GM12878 (cell line): ENCODE measurements around the gene DUOXA1. TPM values are rescaled to one million over a fixed set of nuclear protein-coding genes. Genes with fewer than 3 reads are reported as not detected.

Source experiments
- ATAC-seq: fragments of 200-7000 bp; cut with Tn5 transposase; 3 replicates; pipeline ENCODE4 v1.9.1; 2020; ENCODE audit warnings: mild to moderate bottlenecking, moderate library complexity
- BruUV-seq: library from RNA; stranded (reverse); fragments of 400-500 nt; replicated peaks from 2 replicates; lab custom pipeline; 2021; lab: Mats Ljungman, UMichigan
- CTCF ChIA-PET: fragments of 300-600 bp; sonication (Branson Sonifier 250); formaldehyde crosslinking; extraction: SDS; loops from one replicate; lab custom pipeline; 2021; ENCODE audit warnings: inconsistent platforms; lab: Yijun Ruan, JAX
- POLR2A ChIA-PET: fragments of 350-600 bp; formaldehyde crosslinking; extraction: SDS; loops from one replicate; lab custom pipeline; 2021; ENCODE audit warnings: inconsistent platforms; lab: Charles Lee
- RAD21 ChIA-PET: fragments of 300-600 bp; sonication (Branson Sonifier 250); formaldehyde crosslinking; loops from one replicate; lab custom pipeline; 2023; ENCODE audit warnings: antibody characterized with exemption; ENCODE audit not compliant: unreplicated experiment; lab: Charles Lee
- SMC1A ChIA-PET: fragments of 300-600 bp; sonication (Branson Sonifier 250); formaldehyde crosslinking; loops from one replicate; lab custom pipeline; 2023; ENCODE audit not compliant: unreplicated experiment, uncharacterized antibody; lab: Charles Lee
- DNase-seq: peaks from one replicate; pipeline ENCODE4 v3.0.0-alpha.2; 2011; ENCODE audit warnings: low read depth, low spot score
- FAIRE-seq: peaks from 3 replicates; lab custom pipeline; 2011; peaks lifted over from hg19 to GRCh38; lab: Jason Lieb, UNC
- H2AFZ ChIP-seq: 2 replicates; pipeline ENCODE4 v1.6.0; 2011; ENCODE audit warnings: low read depth, low read length, control low read depth; ENCODE audit not compliant: control insufficient read depth
- H3K27ac ChIP-seq: 2 replicates; pipeline ENCODE4 v1.5.1; 2011; ENCODE audit warnings: control low read depth; ENCODE audit not compliant: control insufficient read depth, insufficient read depth
- H3K27me3 ChIP-seq, 2 experiments: replicated peaks in 1 of 2; 2 replicates each; pipeline versions ENCODE4 v1.6.0 to v1.6.1; 2011; ENCODE audit warnings: low read length in 1 of 2; ENCODE audit not compliant: control insufficient read depth in 2 of 2, insufficient read depth in 2 of 2
- H3K36me3 ChIP-seq, 2 experiments: 2 replicates each; pipeline ENCODE4 v1.5.1; 2011; ENCODE audit warnings: low read length in 1 of 2; ENCODE audit not compliant: control insufficient read depth in 2 of 2, insufficient read depth in 2 of 2
- H3K4me1 ChIP-seq: 2 replicates; pipeline ENCODE4 v1.6.1; 2011; ENCODE audit warnings: mild to moderate bottlenecking, low read length, moderate library complexity, mixed read lengths; ENCODE audit not compliant: control insufficient read depth, insufficient read depth
- H3K4me2 ChIP-seq: 2 replicates; pipeline ENCODE4 v1.6.0; 2011; ENCODE audit warnings: control low read depth; ENCODE audit not compliant: control insufficient read depth, insufficient read depth
- H3K4me3 ChIP-seq: fragments of 200-600 bp; sonication (generic); 2 replicates; pipeline ENCODE4 v1.5.1; 2016
- H3K79me2 ChIP-seq: 2 replicates; pipeline ENCODE4 v1.6.0; 2011; ENCODE audit warnings: low read length; ENCODE audit not compliant: control insufficient read depth, insufficient read depth
- H3K9ac ChIP-seq: 2 replicates; pipeline ENCODE4 v1.8.0; 2011; ENCODE audit warnings: low read length, control low read depth, mixed read lengths; ENCODE audit not compliant: control insufficient read depth, insufficient read depth
- H3K9me3 ChIP-seq: replicated peaks from 3 replicates; pipeline ENCODE4 v1.5.1; 2011; ENCODE audit warnings: mild to moderate bottlenecking, low read length; ENCODE audit not compliant: control insufficient read depth, insufficient read depth
- H4K20me1 ChIP-seq: 2 replicates; pipeline ENCODE4 v1.6.0; 2011; ENCODE audit not compliant: control insufficient read depth, insufficient read depth
- BCLAF1 ChIP-seq: fragments of 450-650 bp; IDR thresholded peaks from 2 replicates; pipeline ENCODE4 v1.6.1; 2017; ENCODE audit warnings: antibody characterized with exemption, mild to moderate bottlenecking, moderate library complexity
- BMI1 ChIP-seq: fragments of 450-650 bp; IDR thresholded peaks from 2 replicates; pipeline ENCODE4 v1.6.1; 2016; ENCODE audit warnings: mild to moderate bottlenecking, moderate library complexity, borderline replicate concordance
- E2F8 ChIP-seq: fragments of 450-650 bp; IDR thresholded peaks from 2 replicates; pipeline ENCODE4 v1.6.1; 2018; ENCODE audit warnings: mild to moderate bottlenecking, low read depth, moderate library complexity; ENCODE audit not compliant: partially characterized antibody
- IRF5 ChIP-seq: fragments of 450-650 bp; IDR thresholded peaks from 2 replicates; pipeline ENCODE4 v1.6.1; 2017; ENCODE audit warnings: borderline replicate concordance
- KAT2A ChIP-seq: conservative IDR thresholded peaks from 2 replicates; pipeline ENCODE4 v1.6.1; 2011; ENCODE audit warnings: low read depth, low read length; ENCODE audit not compliant: control insufficient read depth
- MXI1 ChIP-seq: fragments of 150-350 bp; IDR thresholded peaks from 2 replicates; pipeline ENCODE4 v1.6.1; 2011; ENCODE audit warnings: low read depth, mild to moderate bottlenecking, inconsistent platforms, low read length, improper control_type of control experiment
- NR2C1 ChIP-seq: fragments of 450-650 bp; IDR thresholded peaks from 2 replicates; pipeline ENCODE4 v1.6.1; 2017; ENCODE audit warnings: antibody characterized with exemption, mild to moderate bottlenecking, moderate library complexity
- NR2C2 ChIP-seq: IDR thresholded peaks from 2 replicates; pipeline ENCODE4 v1.6.1; 2011; ENCODE audit warnings: borderline replicate concordance, low read depth; ENCODE audit not compliant: control insufficient read depth, insufficient read length
- PAX5 ChIP-seq: IDR thresholded peaks from 2 replicates; pipeline ENCODE4 v1.6.1; 2011; ENCODE audit warnings: low read depth, low read length, borderline replicate concordance
- RELA ChIP-seq: fragments of 450-650 bp; IDR thresholded peaks from 2 replicates; pipeline ENCODE4 v1.8.0; 2014; ENCODE audit warnings: borderline replicate concordance; ENCODE audit not compliant: partially characterized antibody
- STAT3 ChIP-seq: IDR thresholded peaks from 2 replicates; pipeline ENCODE4 v1.6.1; 2011; ENCODE audit warnings: low read depth, low read length, improper control_type of control experiment
- ZBTB4 ChIP-seq: fragments of 450-650 bp; formaldehyde crosslinking; IDR thresholded peaks from 2 replicates; pipeline ENCODE4 v1.4.0; 2022; ENCODE audit warnings: mild to moderate bottlenecking, moderate library complexity
- ZNF384 ChIP-seq: IDR thresholded peaks from 2 replicates; pipeline ENCODE4 v1.6.1; 2012; ENCODE audit warnings: low read depth, mild to moderate bottlenecking, low read length, improper control_type of control experiment, borderline replicate concordance
- WGBS: methylation state at CpG from one replicate; pipeline ENCODE4 v1.1.6; 2016; ENCODE audit warnings: low lambda C conversion rate; ENCODE audit not compliant: insufficient replicate concordance, insufficient coverage; ENCODE audit errors: missing lambda C conversion rate; 5-methylcytosine and 5-hydroxymethylcytosine counted together
- in situ Hi-C: fragments of 300-500 bp; cut with MboI; formaldehyde crosslinking; loops from 9 replicates; pipeline ENCODE4 v1.14.3; 2018; ENCODE audit warnings: mixed read lengths
- intact Hi-C: fragments of 100-400 bp; cut with micrococcal nuclease; formaldehyde crosslinking; loops from one replicate; pipeline ENCODE4 v1.14.2; 2022; ENCODE audit not compliant: unreplicated experiment
- polyA plus RNA-seq, 11 experiments: library from polyadenylated mRNA; depleted of rRNA in 4 of 11; unstranded in 6 of 11; stranded (reverse) in 5 of 11; fragments of >200 nt; fragmentation: Nextera tagmentation in 4 of 11; fragmentation: Illumina TruSeq in 1 of 11; extraction: Ambion mirVana in 4 of 11; extraction: Trizol in 1 of 11; gene quantifications; 1 replicate in 1 of 11; 2 replicates in 10 of 11; pipeline versions ENCODE4 v1.2.1 to v1.2.3, GENCODE V29; 2011 to 2016; ENCODE audit warnings: inconsistent platforms in 2 of 11, missing spikeins in 2 of 11, low read depth in 1 of 11
- total RNA-seq, 4 experiments: library from RNA; depleted of rRNA in 3 of 4; stranded (reverse); fragments of >200 nt in 3 of 4; fragmentation: Illumina TruSeq in 1 of 4; extraction: Trizol in 1 of 4; gene quantifications; 2 replicates each; pipeline versions ENCODE4 v1.2.1 to v1.2.3, GENCODE V29; 2013 to 2021

The DUOXA1 gene
- total and polyA plus RNA-seq, 10 of the 15 experiments (the other 5 are each of a cell fraction or from before 2014, with no cell fraction given) = 0.08 TPM; not detected in 9

- Histone ChIP-seq H3K36me3 (no peaks in the 10 kb centered on the region), H3K79me2 (no peaks in the 10 kb centered on the region), H3K27ac (no peak overlapping the region), H3K4me2 (no peak overlapping the region), H4K20me1 (no peaks in the 10 kb centered on the region), H3K27me3 (no peaks in the 10 kb centered on the region; a peak in 1 of 4 replicates), H2AFZ (no peak overlapping the region), H3K4me1 (peaks cover 4% of the 10 kb centered on the region), H3K9ac (no peak overlapping the region), H3K9me3 (no peaks in the 10 kb centered on the region), H3K4me3 (no peak overlapping the region)
- 49% methylated on average over 2 of the region's 2 CpGs for WGBS
- SMC1A ChIA-PET = no interaction called here
- intact Hi-C loops = no loop called here
- ATAC-seq = no peak
- no peak for DNase-seq
- FAIRE-seq = no peak
- POLR2A ChIA-PET = no interaction called here
- RAD21 ChIA-PET = no interaction called here
- in situ Hi-C loops = loop anchor here (10.0 kb wide), 1 partner anchor 60 kb away; the partner anchor contains the start of genes DUOX2 and DUOXA2
- CTCF ChIA-PET = interaction anchor here (1.1 to 1.3 kb wide), 2 partner anchors 28 to 30 kb away, joined by 3 to 4 read pairs; no protein-coding TSS in a partner anchor
- BruUV-seq = no TSS peak
- TF ChIP-seq E2F8 = no peak
- no peak for TF ChIP-seq BMI1
- no peak for TF ChIP-seq NR2C2
- TF ChIP-seq IRF5 = no peak
- no peak for TF ChIP-seq BCLAF1
- TF ChIP-seq ZNF384 = no peak
- TF ChIP-seq STAT3 = no peak
- no peak for TF ChIP-seq MXI1
- no peak for TF ChIP-seq PAX5
- no peak for TF ChIP-seq ZBTB4 (CRISPR knock-in tag)
- TF ChIP-seq NR2C1 = no peak
- TF ChIP-seq KAT2A = no peak
- TF ChIP-seq RELA = no peak
Observed at GRCh38 chr15:45174577-45174976, 44.9 kb upstream of the DUOXA1 start.
